Fibroblast of skin of right biceps (primary cell): ENCODE results near the gene CRIP1.

Source experiments
- DNase-seq: peaks from one replicate; pipeline ENCODE4 v3.0.0-alpha.2; 2013

The CRIP1 gene

GRCh38 chr14:105482486-105483110, 4.1 kb upstream of the CRIP1 start:
- no peak for DNase-seq

- DNase-seq: no peak
These were observed 3.2 kb upstream of the CRIP1 start for GRCh38 chr14:105483300-105484068.

GRCh38 chr14:105484069-105484996, 2.4 kb upstream of the CRIP1 start:
- DNase-seq: peak; percentile 27

GRCh38 chr14:105484997-105485393, 1.7 kb upstream of the CRIP1 start:
- no peak for DNase-seq

- peak; percentile 41 for DNase-seq
These were observed 935 bp upstream of the CRIP1 start for GRCh38 chr14:105485739-105486162.

- peak; percentile 5 for DNase-seq
These were observed 325 bp downstream of the CRIP1 start for GRCh38 chr14:105486974-105487448.

- DNase-seq: no peak
These were observed 831 bp downstream of the CRIP1 start for GRCh38 chr14:105487449-105487985.

GRCh38 chr14:105487986-105488777, 1.5 kb downstream of the CRIP1 start:
- no peak for DNase-seq

- no peak for DNase-seq
These were observed 2.3 kb downstream of the CRIP1 start for GRCh38 chr14:105488781-105489541.

GRCh38 chr14:105489542-105490266, 3.0 kb downstream of the CRIP1 start:
- peak; percentile 84 for DNase-seq

- DNase-seq: no peak
These were observed 3.5 kb downstream of the CRIP1 start for GRCh38 chr14:105490267-105490571.

- DNase-seq: peak; percentile 100
These were observed 4.1 kb downstream of the CRIP1 start, which contains the start of gene TEDC1 for GRCh38 chr14:105490572-105491365. TSS of gene TEDC1 (plus strand) at chr14:105491246. CDS start at chr14:105491376, 130 bp downstream.

- DNase-seq: peak; percentile 61
These were observed 4.8 kb downstream of the CRIP1 start for GRCh38 chr14:105491366-105491973.

GRCh38 chr14:105492031-105492970, 5.6 kb downstream of the CRIP1 start:
- no peak for DNase-seq

GRCh38 chr14:105492971-105493871, 6.5 kb downstream of the CRIP1 start:
- no peak for DNase-seq

- DNase-seq: no peak
These were observed 7.4 kb downstream of the CRIP1 start for GRCh38 chr14:105493921-105494605.

- DNase-seq: no peak
These were observed 7.9 kb downstream of the CRIP1 start for GRCh38 chr14:105494606-105494929.
